22Rv1 (cell line): Measurements from ENCODE around the gene GDF9.

ENCODE experiments used
- CTCF ChIP-seq: fragments of 450-650 bp; IDR thresholded peaks from 2 replicates; pipeline ENCODE4 v1.5.1; 2017; ENCODE audit warnings: mild to moderate bottlenecking
- ZFX ChIP-seq: fragments of 450-650 bp; IDR thresholded peaks from 2 replicates; pipeline ENCODE4 v1.6.1; 2017; ENCODE audit warnings: antibody characterized with exemption, borderline replicate concordance

DNA sequence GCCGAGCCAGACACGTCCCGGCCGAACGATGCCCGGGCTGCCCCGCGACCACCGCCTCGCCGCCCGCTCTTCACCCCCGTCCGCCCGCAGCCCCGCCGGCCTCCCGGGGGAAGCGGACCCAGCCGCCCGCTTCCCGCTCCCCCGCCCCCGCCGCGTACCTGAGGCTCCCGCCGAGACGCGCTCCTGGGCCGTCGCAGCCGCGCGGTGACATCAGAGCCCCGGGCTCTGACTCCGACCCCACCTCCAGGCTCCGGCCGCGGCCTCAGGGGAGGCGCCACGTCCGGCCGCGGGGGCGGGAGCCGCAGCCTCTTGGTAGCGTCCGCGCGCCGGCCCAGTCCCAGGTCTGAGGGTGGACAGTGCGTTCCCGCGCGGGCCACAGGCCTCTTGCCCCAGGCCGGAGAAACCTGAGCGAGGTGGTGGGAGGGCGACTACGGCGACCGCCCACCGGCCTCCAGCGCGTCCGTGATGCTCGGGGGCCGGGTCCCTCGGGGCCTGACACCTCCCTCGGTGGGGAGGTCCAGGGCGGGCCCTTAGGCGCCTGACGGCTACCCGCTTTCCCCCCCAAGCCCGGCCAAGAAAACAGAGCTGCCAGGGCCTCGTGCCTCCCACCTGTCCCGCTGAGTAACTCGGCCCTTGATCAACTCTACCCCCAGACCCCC, 35.7 kb downstream of the GDF9 start, which contains the start of gene SHROOM1:
- TF ChIP-seq CTCF: no peak
- no peak for TF ChIP-seq ZFX
